Thyroid gland (tissue), 4 donors: ENCODE measurements around the gene NFATC2. TPM values are rescaled to one million over a fixed set of nuclear protein-coding genes. Genes with fewer than 3 reads are reported as not detected.

ENCODE experiments used
- DNase-seq, 2 donors: peaks; one replicate each; pipeline ENCODE4 v3.0.0-alpha.2; 2019
- H3K27ac ChIP-seq, 3 donors: fragments of 200-600 bp; sonication (generic); 1 replicate in 2 of 3; 2 replicates in 1 of 3; pipeline ENCODE4 v1.5.1; 2016 to 2019; ENCODE audit warnings: mild to moderate bottlenecking in 1 of 3, moderate library complexity in 1 of 3
- H3K27me3 ChIP-seq: fragments of 200-600 bp; sonication (generic); one replicate; pipeline ENCODE4 v1.5.1; 2019
- H3K36me3 ChIP-seq, 2 donors: fragments of 200-600 bp; sonication (generic); one replicate each; pipeline ENCODE4 v1.5.1; 2016 to 2019
- H3K4me1 ChIP-seq, 2 donors: fragments of 200-600 bp; sonication (generic); one replicate each; pipeline ENCODE4 v1.5.1; 2017 to 2019
- H3K4me3 ChIP-seq, 3 donors: fragments of 200-600 bp; sonication (generic); replicated peaks in 1 of 3; 1 replicate in 2 of 3; 2 replicates in 1 of 3; pipeline ENCODE4 v1.5.1; 2016; ENCODE audit warnings: mild to moderate bottlenecking in 1 of 3
- H3K9me3 ChIP-seq: fragments of 200-600 bp; sonication (generic); one replicate; pipeline ENCODE4 v1.5.1; 2017
- POLR2A ChIP-seq, 2 donors: fragments of 450-650 bp; IDR thresholded peaks; one replicate each; pipeline ENCODE4 v1.6.1; 2017; ENCODE audit warnings: antibody characterized with exemption in 2 of 2, mild to moderate bottlenecking in 2 of 2, moderate library complexity in 1 of 2
- WGBS, 2 donors: methylation state at CpG; one replicate each; pipeline ENCODE4 v1.1.5; 2017; 5-methylcytosine and 5-hydroxymethylcytosine counted together
- intact Hi-C: fragments of 100-400 bp; cut with DNase I; formaldehyde crosslinking; loops from one replicate; pipeline ENCODE4 v1.15.1; 2023
- total RNA-seq, 4 donors: library from RNA; depleted of rRNA; stranded (reverse); fragments of >200 nt; gene quantifications; one replicate each; pipeline ENCODE4 v1.2.3, GENCODE V29; 2016
- TF ChIP-seq, protein P1 (sequence below), 6 experiments: fragments of 200-600 bp in 3 of 6; fragments of 450-650 bp in 3 of 6; sonication (generic) in 3 of 6; IDR thresholded peaks; one replicate each; pipeline ENCODE4 v1.5.1; 2016 to 2019; ENCODE audit warnings: antibody characterized with exemption in 6 of 6, mild to moderate bottlenecking in 2 of 6, inconsistent platforms in 1 of 6, moderate library complexity in 1 of 6

The NFATC2 gene
- total RNA-seq, 4 donors from 2014 or later, result 7.5 to 12.6 (median 8.5) TPM

DNA sequence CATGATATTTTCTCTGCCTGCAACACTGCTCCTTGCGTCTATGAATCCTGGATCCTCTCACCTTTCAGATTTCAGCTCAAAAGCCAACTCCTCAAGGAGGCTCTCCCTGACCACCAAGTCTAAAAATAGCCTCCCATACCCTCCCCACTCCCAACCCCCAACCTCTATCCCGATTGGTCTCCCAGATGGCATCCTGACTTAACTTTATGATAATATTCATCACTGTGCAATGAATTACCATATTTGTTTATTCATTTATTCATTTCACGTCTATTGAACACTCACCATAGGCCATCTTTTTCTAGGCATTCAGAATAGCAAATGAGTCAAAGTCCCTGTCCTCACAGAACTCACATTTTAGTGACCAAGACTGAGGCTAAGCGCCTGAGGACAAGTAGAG, 42.6 kb upstream of the NFATC2 start:
- no peaks in the 10 kb centered on the region for H3K9me3 ChIP-seq
- 84 to 91% methylated on average over 4 of the region's 4 CpGs for WGBS, 2 donors
- no peak overlapping the region for H3K27ac ChIP-seq
- TF ChIP-seq POLR2A (IDR thresholded peaks at IDR 0.05), result no peak
- TF ChIP-seq, protein P1, sequence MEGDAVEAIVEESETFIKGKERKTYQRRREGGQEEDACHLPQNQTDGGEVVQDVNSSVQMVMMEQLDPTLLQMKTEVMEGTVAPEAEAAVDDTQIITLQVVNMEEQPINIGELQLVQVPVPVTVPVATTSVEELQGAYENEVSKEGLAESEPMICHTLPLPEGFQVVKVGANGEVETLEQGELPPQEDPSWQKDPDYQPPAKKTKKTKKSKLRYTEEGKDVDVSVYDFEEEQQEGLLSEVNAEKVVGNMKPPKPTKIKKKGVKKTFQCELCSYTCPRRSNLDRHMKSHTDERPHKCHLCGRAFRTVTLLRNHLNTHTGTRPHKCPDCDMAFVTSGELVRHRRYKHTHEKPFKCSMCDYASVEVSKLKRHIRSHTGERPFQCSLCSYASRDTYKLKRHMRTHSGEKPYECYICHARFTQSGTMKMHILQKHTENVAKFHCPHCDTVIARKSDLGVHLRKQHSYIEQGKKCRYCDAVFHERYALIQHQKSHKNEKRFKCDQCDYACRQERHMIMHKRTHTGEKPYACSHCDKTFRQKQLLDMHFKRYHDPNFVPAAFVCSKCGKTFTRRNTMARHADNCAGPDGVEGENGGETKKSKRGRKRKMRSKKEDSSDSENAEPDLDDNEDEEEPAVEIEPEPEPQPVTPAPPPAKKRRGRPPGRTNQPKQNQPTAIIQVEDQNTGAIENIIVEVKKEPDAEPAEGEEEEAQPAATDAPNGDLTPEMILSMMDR (IDR thresholded peaks at IDR 0.05), result no peak
- no peaks in the 10 kb centered on the region for H3K27me3 ChIP-seq
- H3K4me1 ChIP-seq, result no peaks in the 10 kb centered on the region
- H3K36me3 ChIP-seq, result no peaks in the 10 kb centered on the region
- no peak overlapping the region for H3K4me3 ChIP-seq
- intact Hi-C loops, result no loop called here
- no peak for DNase-seq

DNA sequence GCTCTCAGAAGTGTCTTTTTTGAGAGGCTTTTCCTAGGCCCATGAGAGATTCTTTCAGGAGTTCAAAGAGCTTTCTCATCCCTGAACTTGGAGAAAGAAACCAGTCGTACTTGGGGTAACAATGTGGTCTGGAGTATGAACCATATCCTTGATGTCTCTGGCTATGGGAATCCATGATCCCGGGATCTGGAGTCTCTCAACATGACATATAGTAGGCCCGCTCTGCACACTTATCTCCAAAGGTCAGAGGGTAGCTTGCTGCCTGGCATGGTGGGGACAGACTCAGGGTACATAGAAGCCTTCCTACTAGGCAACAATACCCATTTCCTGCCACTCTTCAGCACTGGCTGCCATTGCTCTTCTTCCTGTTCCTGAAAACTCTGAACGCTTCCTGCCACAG, 42.2 kb upstream of the NFATC2 start:
- TF ChIP-seq POLR2A (IDR thresholded peaks at IDR 0.05), result no peak
- TF ChIP-seq, protein P1 (IDR thresholded peaks at IDR 0.05), result no peak
- WGBS, 2 donors, result 90 to 93% methylated on average over 4 of the region's 4 CpGs
- intact Hi-C loops, result no loop called here
- no peaks in the 10 kb centered on the region for H3K9me3 ChIP-seq
- H3K4me1 ChIP-seq, result no peaks in the 10 kb centered on the region
- no peak overlapping the region for H3K27ac ChIP-seq
- H3K27me3 ChIP-seq, result no peaks in the 10 kb centered on the region
- no peaks in the 10 kb centered on the region for H3K36me3 ChIP-seq
- DNase-seq, result no peak
- no peak overlapping the region for H3K4me3 ChIP-seq

DNA sequence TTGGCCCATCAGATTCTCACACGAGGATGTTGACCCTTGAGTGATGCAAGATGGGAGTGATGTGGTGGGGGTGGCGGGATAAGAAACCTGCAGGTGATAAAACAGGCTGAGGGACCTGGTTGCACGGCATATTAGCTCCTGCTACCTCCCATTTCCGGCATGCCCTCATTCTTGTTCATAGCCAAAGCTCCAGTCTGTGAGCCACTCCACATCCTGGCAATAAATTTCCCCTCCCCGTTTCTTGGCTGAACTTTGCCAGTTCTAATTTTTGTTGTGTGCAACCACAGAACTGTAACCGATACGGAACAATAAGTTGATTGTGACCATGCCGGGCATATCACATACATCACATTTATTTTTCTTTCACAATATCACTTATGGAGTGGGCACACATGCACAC, 41.6 kb upstream of the NFATC2 start:
- Histone ChIP-seq H3K27ac (no peak overlapping the region), H3K9me3 (no peaks in the 10 kb centered on the region), H3K27me3 (no peaks in the 10 kb centered on the region), H3K4me3 (no peak overlapping the region), H3K36me3 (no peaks in the 10 kb centered on the region), H3K4me1 (no peaks in the 10 kb centered on the region)
- intact Hi-C loops, result no loop called here
- WGBS, 2 donors, result 86 to 90% methylated on average over 8 of the region's 8 CpGs
- TF ChIP-seq POLR2A (IDR thresholded peaks at IDR 0.05), result no peak
- TF ChIP-seq, protein P1 (IDR thresholded peaks at IDR 0.05), result no peak
- DNase-seq, result no peak

DNA sequence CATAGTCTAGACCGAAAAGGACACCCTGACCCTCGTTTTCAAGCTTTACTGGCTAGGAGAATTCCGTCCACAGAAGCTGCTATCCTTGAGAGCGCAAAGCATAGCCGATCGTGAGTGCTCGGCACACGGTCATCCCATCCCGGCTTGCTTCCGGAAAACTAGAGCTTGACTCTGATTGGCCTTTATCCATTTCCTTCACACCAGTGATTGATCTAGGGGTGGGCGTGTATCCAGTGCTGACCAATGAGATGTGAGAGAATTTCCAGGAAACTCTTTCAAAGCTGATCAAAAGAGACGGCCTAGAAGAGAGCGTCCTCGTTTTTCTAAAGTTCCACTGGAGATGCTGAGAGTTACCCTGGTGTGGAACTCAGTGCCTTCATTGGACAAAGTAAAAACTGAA, 41.0 kb upstream of the NFATC2 start:
- no peak for DNase-seq

DNA sequence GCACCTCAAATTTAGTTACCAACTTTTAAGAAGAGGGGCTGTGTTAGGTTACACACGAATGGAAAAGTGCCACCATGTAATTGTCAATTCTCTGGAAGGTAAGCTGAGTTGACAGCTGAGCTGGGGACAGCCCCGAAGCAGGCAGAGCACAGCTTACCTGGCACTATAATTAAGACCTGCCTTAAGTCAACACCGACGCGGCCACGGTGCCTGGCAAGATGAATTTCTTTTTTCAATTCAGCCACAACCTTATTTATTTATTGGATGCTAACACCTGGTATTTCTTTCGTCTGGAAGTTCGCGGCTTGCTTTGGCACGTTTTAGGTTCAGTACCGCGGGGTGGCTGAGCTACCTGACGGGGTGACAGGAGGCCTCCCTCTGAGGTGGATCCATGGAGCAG, 40.6 kb upstream of the NFATC2 start:
- Histone ChIP-seq H3K27me3 (no peaks in the 10 kb centered on the region), H3K27ac (no peak overlapping the region), H3K4me1 (no peaks in the 10 kb centered on the region), H3K9me3 (no peaks in the 10 kb centered on the region), H3K4me3 (no peak overlapping the region), H3K36me3 (no peaks in the 10 kb centered on the region)
- intact Hi-C loops, result no loop called here
- no peak for TF ChIP-seq POLR2A (IDR thresholded peaks at IDR 0.05)
- TF ChIP-seq, protein P1 (IDR thresholded peaks at IDR 0.05), result no peak
- no peak for DNase-seq
- WGBS, 2 donors, result 92% methylated on average over 13 of the region's 13 CpGs

More for the DNA sequence above, 41.0 kb upstream of the NFATC2 start:
- no peaks in the 10 kb centered on the region for H3K9me3 ChIP-seq
- WGBS, 2 donors, result 92 to 96% methylated on average over 14 of the region's 14 CpGs
- H3K27me3 ChIP-seq, result no peaks in the 10 kb centered on the region
- no peak overlapping the region for H3K4me3 ChIP-seq
- H3K36me3 ChIP-seq, result no peaks in the 10 kb centered on the region
- intact Hi-C loops, result no loop called here
- H3K4me1 ChIP-seq, result no peaks in the 10 kb centered on the region
- no peak for TF ChIP-seq POLR2A (IDR thresholded peaks at IDR 0.05)
- TF ChIP-seq, protein P1 (IDR thresholded peaks at IDR 0.05), result no peak
- no peak overlapping the region for H3K27ac ChIP-seq
